Activated naive CD4-positive, alpha-beta T cell treated with anti-CD3 and anti-CD28 coated beads, Interleukin-2, amount 50 U/mL, for 24 hours (primary cell): ENCODE results near the gene PTGES3L.
A peak's percentile ranks its signal among the peaks of the same experiment; 100 is the strongest.
"Not testable (repeated sequence)": the region's sequence is repeated elsewhere in the genome, so short reads cannot be mapped to it uniquely, and the experiment has no call there.

Source experiments
- H3K27ac Mint-ChIP-seq: one replicate; pipeline ENCODE4 v1.8.0; 2021; ENCODE audit warnings: mild to moderate bottlenecking, mixed read lengths
- H3K27me3 Mint-ChIP-seq: one replicate; pipeline ENCODE4 v1.8.0; 2021; ENCODE audit warnings: mixed read lengths
- H3K36me3 Mint-ChIP-seq: one replicate; pipeline ENCODE4 v1.8.0; 2021; ENCODE audit warnings: mixed read lengths
- H3K4me1 Mint-ChIP-seq: one replicate; pipeline ENCODE4 v1.8.0; 2021; ENCODE audit warnings: mixed read lengths
- H3K4me3 Mint-ChIP-seq: one replicate; pipeline ENCODE4 v1.8.0; 2021; ENCODE audit warnings: mild to moderate bottlenecking, mixed read lengths
- H3K9me3 Mint-ChIP-seq: one replicate; pipeline ENCODE4 v1.8.0; 2021; ENCODE audit warnings: mixed read lengths

The PTGES3L gene

GRCh38 chr17:42969001-42969581 lies 10.8 kb downstream of the PTGES3L start:
- Mint-ChIP-seq H3K27me3 (no peaks in the 10 kb centered on the region), H3K27ac (peak overlapping the region; percentile 65), H3K36me3 (no peaks in the 10 kb centered on the region), H3K9me3 (no peaks in the 10 kb centered on the region), H3K4me1 (peaks cover 5% of the 10 kb centered on the region), H3K4me3 (no peak overlapping the region)

GRCh38 chr17:42967925-42968324 lies 12.0 kb downstream of the PTGES3L start:
- Mint-ChIP-seq H3K9me3 (no peaks in the 10 kb centered on the region), H3K27ac (no peak overlapping the region), H3K4me3 (no peak overlapping the region), H3K27me3 (no peaks in the 10 kb centered on the region), H3K36me3 (peaks cover 5% of the 10 kb centered on the region), H3K4me1 (peaks cover 13% of the 10 kb centered on the region)

DNA sequence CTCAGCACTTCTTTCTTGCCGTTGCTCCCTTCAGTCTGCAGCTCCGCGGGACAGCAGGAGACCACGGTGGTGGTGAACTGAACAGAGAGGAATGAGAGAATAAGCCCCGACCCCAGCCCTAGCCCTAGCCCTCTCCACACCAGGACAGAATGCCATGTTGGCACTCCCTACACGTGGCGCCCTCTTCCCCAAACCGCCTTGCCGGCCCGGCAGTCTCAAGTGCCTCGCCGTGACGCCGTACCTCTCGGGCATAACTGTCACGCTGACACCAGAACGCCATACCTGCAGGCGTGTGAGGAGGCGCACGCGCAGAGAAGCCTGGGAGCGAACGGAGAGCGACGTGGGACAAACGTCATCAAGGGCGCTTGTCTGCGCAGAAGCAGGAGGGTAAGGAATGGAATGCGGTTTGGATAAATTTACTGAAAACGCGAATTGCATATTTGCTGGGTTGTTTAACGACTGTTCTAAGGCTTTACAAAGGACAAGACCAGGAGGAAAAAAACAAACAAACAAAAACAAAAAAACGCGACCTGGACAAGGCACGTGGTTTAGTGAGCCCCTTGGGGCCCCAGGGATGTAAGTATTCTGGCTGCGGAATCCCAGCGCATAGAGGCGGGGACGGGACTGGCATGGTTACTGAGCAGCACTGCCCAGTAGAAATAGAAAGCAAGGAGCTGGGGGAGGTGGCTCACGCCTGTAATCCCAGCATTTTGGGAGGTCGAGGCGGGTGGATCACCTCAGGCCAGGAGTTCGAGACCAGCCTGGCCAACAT lies 15.5 kb downstream of the PTGES3L start, which contains the start of gene AARSD1:
Gene AARSD1 (minus strand): TSS at position 294 of the 772 bp plus-strand sequence. CDS start 14 bp downstream, at position 280.
- Mint-ChIP-seq H3K4me3 (peak within 1 kb of the TSS; percentile 89), H3K36me3 (peaks cover 7% of the 10 kb centered on the region), H3K4me1 (peaks cover 20% of the 10 kb centered on the region), H3K27me3 (no peaks in the 10 kb centered on the region), H3K27ac (peak within 1 kb of the TSS; percentile 97), H3K9me3 (no peaks in the 10 kb centered on the region)

DNA sequence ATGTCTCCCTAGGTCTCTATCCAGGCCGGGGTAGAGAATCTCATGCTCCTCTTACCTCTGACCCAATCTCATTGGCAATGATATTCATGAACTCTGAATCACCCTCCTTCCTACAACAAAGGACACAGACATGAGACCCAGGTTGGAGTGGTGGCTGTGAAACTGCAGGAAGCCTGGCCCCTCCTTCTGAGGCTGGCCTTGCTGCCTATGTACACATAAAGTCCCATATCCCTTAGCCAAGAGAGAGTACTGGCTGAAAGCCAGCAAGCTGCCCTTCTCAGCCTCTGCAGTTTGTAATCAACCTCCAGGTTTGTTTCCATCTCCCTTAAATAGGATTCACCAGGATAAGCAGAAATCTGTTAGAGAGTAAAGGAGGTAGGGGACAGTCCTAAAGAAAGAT lies 26.2 kb downstream of the PTGES3L start:
- Mint-ChIP-seq H3K4me1 (no peaks in the 10 kb centered on the region), H3K27me3 (no peaks in the 10 kb centered on the region), H3K36me3 (peaks cover 26% of the 10 kb centered on the region), H3K27ac (no peak overlapping the region), H3K9me3 (no peaks in the 10 kb centered on the region), H3K4me3 (no peak overlapping the region)

DNA sequence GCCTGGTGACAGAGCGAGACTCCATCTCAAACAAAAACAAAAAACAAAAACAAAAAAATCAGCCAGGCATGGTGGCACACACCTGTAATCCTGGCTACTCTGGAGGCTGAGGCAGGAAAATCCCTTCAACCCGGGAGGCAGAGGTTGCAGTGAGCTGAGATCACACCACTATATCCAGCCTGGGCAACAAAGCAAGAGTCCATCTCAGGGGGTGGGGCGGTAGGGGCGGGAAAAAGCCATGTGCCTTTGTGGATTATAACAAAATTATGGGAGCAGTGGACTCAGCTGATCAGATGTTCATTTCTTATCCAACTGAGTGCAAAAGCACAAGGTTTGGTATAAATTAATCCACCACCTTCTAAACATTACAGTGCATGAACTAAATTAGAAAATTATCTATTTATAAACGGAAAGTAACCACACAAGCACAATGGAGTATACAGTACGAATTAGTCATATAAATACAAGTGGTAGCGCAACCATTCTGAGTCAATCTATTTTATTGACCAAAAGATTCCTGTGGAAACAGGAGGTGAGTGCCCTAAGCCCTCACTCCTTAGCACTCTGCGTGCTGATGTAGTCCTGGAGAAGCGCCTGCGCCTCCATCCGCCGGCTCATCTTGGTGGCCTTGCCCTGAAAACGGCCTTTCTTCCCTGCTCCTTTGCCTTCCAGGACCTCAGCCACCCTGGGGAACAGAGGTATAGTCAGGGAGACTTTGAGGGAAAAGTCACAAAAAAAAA lies 29.7 kb downstream of the PTGES3L start:
- H3K9me3 Mint-ChIP-seq = no peaks in the 10 kb centered on the region
- no peak overlapping the region for H3K4me3 Mint-ChIP-seq
- no peaks in the 10 kb centered on the region for H3K4me1 Mint-ChIP-seq
- H3K36me3 Mint-ChIP-seq = peaks cover 23% of the 10 kb centered on the region
- H3K27ac Mint-ChIP-seq = no peak overlapping the region
- no peaks in the 10 kb centered on the region for H3K27me3 Mint-ChIP-seq

GRCh38 chr17:42946812-42947211 lies 33.1 kb downstream of the PTGES3L start:
- H3K27me3 Mint-ChIP-seq = no peaks in the 10 kb centered on the region
- no peak overlapping the region for H3K27ac Mint-ChIP-seq
- H3K4me3 Mint-ChIP-seq = no peak overlapping the region
- no peaks in the 10 kb centered on the region for H3K9me3 Mint-ChIP-seq
- no peaks in the 10 kb centered on the region for H3K4me1 Mint-ChIP-seq
- H3K36me3 Mint-ChIP-seq = peaks cover 15% of the 10 kb centered on the region

GRCh38 chr17:42944211-42944610 lies 35.7 kb downstream of the PTGES3L start:
- no peak overlapping the region for H3K27ac Mint-ChIP-seq
- no peaks in the 10 kb centered on the region for H3K27me3 Mint-ChIP-seq
- H3K36me3 Mint-ChIP-seq = peaks cover 5% of the 10 kb centered on the region
- H3K4me3 Mint-ChIP-seq = no peak overlapping the region
- H3K9me3 Mint-ChIP-seq = no peaks in the 10 kb centered on the region
- no peaks in the 10 kb centered on the region for H3K4me1 Mint-ChIP-seq

DNA sequence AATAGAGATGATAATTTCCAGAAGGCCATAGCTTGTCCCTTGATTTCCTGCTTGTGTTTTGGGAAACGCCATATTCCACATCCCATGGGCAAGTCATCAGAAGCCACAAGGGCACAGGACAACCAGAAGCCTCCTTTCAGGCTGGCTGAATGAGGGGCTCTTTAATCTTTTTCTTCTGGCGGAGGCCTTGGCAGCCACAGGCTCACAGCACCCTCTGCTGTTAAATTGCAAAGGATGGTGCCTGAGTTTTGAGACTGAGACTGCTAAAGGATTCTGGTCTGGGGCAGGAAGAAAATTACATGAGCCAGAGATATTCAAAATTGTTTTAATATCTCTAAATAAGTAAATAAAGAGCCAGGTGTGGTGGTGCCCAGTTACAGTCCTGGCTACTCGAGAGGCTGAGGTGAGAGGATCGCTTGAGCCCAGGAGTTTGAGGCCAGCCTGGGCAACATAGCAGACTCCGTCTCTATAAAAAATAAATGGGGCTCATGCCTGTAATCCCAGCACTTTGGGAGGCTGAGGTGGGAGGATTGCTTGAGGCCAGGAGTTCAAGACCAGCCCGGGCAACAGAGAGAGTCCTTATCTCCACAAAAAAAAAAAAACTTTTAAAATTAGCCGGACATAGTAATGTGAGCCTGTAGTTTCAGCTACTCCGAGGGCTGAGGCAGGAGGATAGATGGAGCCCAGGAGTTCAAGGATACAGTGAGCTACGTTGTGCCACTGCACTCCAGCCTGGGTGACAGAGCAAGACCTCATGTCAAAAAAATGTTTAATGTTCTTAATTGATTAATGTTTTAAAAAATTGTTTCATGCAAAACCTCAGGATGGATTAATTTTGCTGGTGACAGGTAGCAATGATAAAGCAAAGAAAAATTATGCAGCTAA lies 41.9 kb downstream of the PTGES3L start:
- no peaks in the 10 kb centered on the region for H3K4me1 Mint-ChIP-seq
- H3K36me3 Mint-ChIP-seq = no peaks in the 10 kb centered on the region
- H3K4me3 Mint-ChIP-seq = no peak overlapping the region
- no peaks in the 10 kb centered on the region for H3K27me3 Mint-ChIP-seq
- H3K27ac Mint-ChIP-seq = no peak overlapping the region
- H3K9me3 Mint-ChIP-seq = no peaks in the 10 kb centered on the region

GRCh38 chr17:42929497-42929844 lies 50.4 kb downstream of the PTGES3L start:
- H3K27ac Mint-ChIP-seq = no peak overlapping the region
- H3K4me1 Mint-ChIP-seq = peaks cover 8% of the 10 kb centered on the region
- H3K4me3 Mint-ChIP-seq = no peak overlapping the region
- no peaks in the 10 kb centered on the region for H3K36me3 Mint-ChIP-seq
- no peaks in the 10 kb centered on the region for H3K9me3 Mint-ChIP-seq
- no peaks in the 10 kb centered on the region for H3K27me3 Mint-ChIP-seq

- Mint-ChIP-seq H3K4me3 (no peak overlapping the region), H3K4me1 (peaks cover 8% of the 10 kb centered on the region), H3K27ac (peak overlapping the region; percentile 1), H3K9me3 (no peaks in the 10 kb centered on the region), H3K27me3 (no peaks in the 10 kb centered on the region), H3K36me3 (no peaks in the 10 kb centered on the region)
Measured at GRCh38 chr17:42928714-42929496, 51.0 kb downstream of the PTGES3L start.

DNA sequence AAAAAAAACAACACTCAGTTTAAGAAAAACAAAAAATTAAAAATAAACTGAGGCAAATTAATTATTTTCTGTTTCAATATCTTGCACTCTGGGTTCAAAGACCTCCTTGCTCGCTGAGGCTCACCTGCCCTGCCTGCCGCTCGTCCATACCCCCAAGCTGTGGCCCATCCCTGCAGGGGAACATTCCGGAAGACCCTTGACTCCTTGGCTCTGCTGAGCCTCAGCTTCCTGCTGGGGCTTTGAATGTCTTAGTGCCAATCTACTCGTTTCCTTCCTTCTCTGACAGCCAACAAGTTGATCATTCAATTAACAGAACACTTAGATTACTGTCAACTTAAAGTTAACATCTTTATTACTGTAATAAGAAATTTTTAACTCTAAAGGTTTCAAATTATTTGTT lies 55.0 kb downstream of the PTGES3L start:
- no peak overlapping the region for H3K27ac Mint-ChIP-seq
- H3K4me1 Mint-ChIP-seq = peaks cover 8% of the 10 kb centered on the region
- no peaks in the 10 kb centered on the region for H3K27me3 Mint-ChIP-seq

GRCh38 chr17:42923472-42923871 lies 56.4 kb downstream of the PTGES3L start:
- not testable (repeated sequence) for H3K27me3 Mint-ChIP-seq, H3K36me3 Mint-ChIP-seq, H3K9me3 Mint-ChIP-seq, H3K4me1 Mint-ChIP-seq, H3K27ac Mint-ChIP-seq, H3K4me3 Mint-ChIP-seq

More for the DNA sequence above, 55.0 kb downstream of the PTGES3L start:
- Mint-ChIP-seq H3K4me3 (no peak overlapping the region), H3K9me3 (no peaks in the 10 kb centered on the region), H3K36me3 (no peaks in the 10 kb centered on the region)

GRCh38 chr17:42922294-42922693 lies 57.6 kb downstream of the PTGES3L start:
- Mint-ChIP-seq H3K4me3 (no peak overlapping the region), H3K27me3 (no peaks in the 10 kb centered on the region), H3K27ac (no peak overlapping the region), H3K4me1 (no peaks in the 10 kb centered on the region), H3K36me3 (no peaks in the 10 kb centered on the region), H3K9me3 (no peaks in the 10 kb centered on the region)

DNA sequence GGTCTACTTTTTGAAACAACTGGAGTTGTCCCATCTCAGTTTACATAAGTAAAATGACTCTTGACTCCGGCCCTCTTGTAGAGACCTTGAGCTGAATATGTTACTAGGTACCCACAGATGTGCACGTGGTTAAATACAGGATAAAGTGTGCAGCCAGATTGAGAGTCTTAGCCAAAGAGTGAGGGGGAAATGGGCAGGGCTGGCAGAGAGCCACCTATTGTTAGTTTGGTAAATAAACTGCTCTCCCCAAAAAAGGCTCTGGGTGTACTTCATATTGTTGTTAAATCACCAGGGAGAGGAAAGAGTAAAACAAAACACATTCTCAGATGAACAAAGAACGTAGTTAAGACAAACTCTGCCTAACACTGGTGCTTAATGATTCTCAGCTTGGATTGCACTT lies 59.0 kb downstream of the PTGES3L start:
- no peaks in the 10 kb centered on the region for H3K9me3 Mint-ChIP-seq
- no peak overlapping the region for H3K4me3 Mint-ChIP-seq
- no peaks in the 10 kb centered on the region for H3K4me1 Mint-ChIP-seq
- no peaks in the 10 kb centered on the region for H3K27me3 Mint-ChIP-seq
- no peaks in the 10 kb centered on the region for H3K36me3 Mint-ChIP-seq
- no peak overlapping the region for H3K27ac Mint-ChIP-seq
